Measurements from ENCODE around the gene ST6GALNAC2.

- TF ChIP-seq POLR2AphosphoS5 (IDR thresholded peaks at IDR 0.05; ENCODE audit: low read depth, low read length) = no peak
- TF ChIP-seq POLR2A (IDR thresholded peaks at IDR 0.05; ENCODE audit: low read depth, low read length) = no peak
- TF ChIP-seq TAF1 (IDR thresholded peaks at IDR 0.05; ENCODE audit: low read depth, low read length) = no peak
- no peak for TF ChIP-seq SPI1 (IDR thresholded peaks at IDR 0.05; ENCODE audit: low read depth, low read length)
Measured at GRCh38 chr17:76601065-76601464, 15.4 kb upstream of the ST6GALNAC2 start.
